Natural killer cell (primary cell): ENCODE data around the gene ADD1. TPM values are rescaled to one million over a fixed set of nuclear protein-coding genes. Genes with fewer than 3 reads are reported as not detected.

Experiments used
- ATAC-seq, 3 donors: fragments of 150-1000 bp in 2 of 3; fragments of 200-7000 bp in 1 of 3; cut with Tn5 transposase; 1 replicate in 1 of 3; 2 replicates in 2 of 3; pipeline ENCODE4 v1.10.0; 2021; ENCODE audit warnings: mild to moderate bottlenecking in 2 of 3, moderate library complexity in 2 of 3
- DNase-seq, 2 donors: peaks; one replicate each; pipeline versions ENCODE4 v3.0.0 to v3.0.0-alpha.2; 2013 to 2021; ENCODE audit warnings: mixed read lengths in 1 of 2
- H3K27ac ChIP-seq: one replicate; pipeline ENCODE4 v1.5.1; 2013; ENCODE audit warnings: mild to moderate bottlenecking, low read length
- H3K27me3 ChIP-seq: one replicate; pipeline ENCODE4 v1.6.1; 2013; ENCODE audit warnings: low read length; ENCODE audit not compliant: control insufficient read depth, insufficient read depth
- H3K36me3 ChIP-seq: one replicate; pipeline ENCODE4 v1.6.1; 2013; ENCODE audit warnings: low read length; ENCODE audit not compliant: control insufficient read depth, insufficient read depth
- H3K4me1 ChIP-seq: one replicate; pipeline ENCODE4 v1.6.1; 2013; ENCODE audit warnings: low read length; ENCODE audit not compliant: control insufficient read depth, insufficient read depth
- H3K4me3 ChIP-seq: one replicate; pipeline ENCODE4 v1.5.1; 2013; ENCODE audit warnings: low read length
- H3K9me3 ChIP-seq: one replicate; pipeline ENCODE4 v1.6.1; 2013; ENCODE audit warnings: low read length; ENCODE audit not compliant: control insufficient read depth, insufficient read depth
- H3K27ac Mint-ChIP-seq, 2 donors: one replicate each; pipeline ENCODE4 v1.8.0; 2022; ENCODE audit warnings: mild to moderate bottlenecking in 2 of 2, mixed read lengths in 2 of 2, moderate library complexity in 1 of 2
- H3K27me3 Mint-ChIP-seq, 2 donors: one replicate each; pipeline ENCODE4 v1.8.0; 2022; ENCODE audit warnings: low read depth in 2 of 2, mixed read lengths in 2 of 2
- H3K36me3 Mint-ChIP-seq: one replicate; pipeline ENCODE4 v1.8.0; 2022; ENCODE audit warnings: mixed read lengths
- H3K4me1 Mint-ChIP-seq, 2 donors: one replicate each; pipeline ENCODE4 v1.8.0; 2022; ENCODE audit warnings: mixed read lengths in 2 of 2
- H3K4me3 Mint-ChIP-seq: one replicate; pipeline ENCODE4 v1.8.0; 2022; ENCODE audit warnings: mild to moderate bottlenecking, moderate library complexity, mixed read lengths
- H3K9me3 Mint-ChIP-seq, 2 donors: one replicate each; pipeline ENCODE4 v1.8.0; 2022; ENCODE audit warnings: mixed read lengths in 2 of 2
- CTCF ChIP-seq: fragments of 200-600 bp; IDR thresholded peaks from one replicate; pipeline ENCODE4 v1.8.0; 2022; ENCODE audit warnings: antibody characterized with exemption
- WGBS: methylation state at CpG from one replicate; pipeline ENCODE4 v1.1.7; 2013; ENCODE audit warnings: missing lambda C conversion rate; ENCODE audit not compliant: insufficient coverage; 5-methylcytosine and 5-hydroxymethylcytosine counted together
- intact Hi-C: fragments of 100-400 bp; cut with micrococcal nuclease; formaldehyde crosslinking; loops from one replicate; pipeline ENCODE4 v1.14.2; 2022
- total RNA-seq, 4 donors: library from RNA; stranded (reverse); fragments of 120-200 nt in 1 of 4; gene quantifications; one replicate each; pipeline versions ENCODE4 v1.2.3 to v1.2.4, GENCODE V29; 2013 to 2022

ADD1 gene
- total RNA-seq, 3 donors from 2014 or later (not counting 1 experiment from before 2014, with no cell fraction given): 383 to 465 (median 452) TPM

DNA sequence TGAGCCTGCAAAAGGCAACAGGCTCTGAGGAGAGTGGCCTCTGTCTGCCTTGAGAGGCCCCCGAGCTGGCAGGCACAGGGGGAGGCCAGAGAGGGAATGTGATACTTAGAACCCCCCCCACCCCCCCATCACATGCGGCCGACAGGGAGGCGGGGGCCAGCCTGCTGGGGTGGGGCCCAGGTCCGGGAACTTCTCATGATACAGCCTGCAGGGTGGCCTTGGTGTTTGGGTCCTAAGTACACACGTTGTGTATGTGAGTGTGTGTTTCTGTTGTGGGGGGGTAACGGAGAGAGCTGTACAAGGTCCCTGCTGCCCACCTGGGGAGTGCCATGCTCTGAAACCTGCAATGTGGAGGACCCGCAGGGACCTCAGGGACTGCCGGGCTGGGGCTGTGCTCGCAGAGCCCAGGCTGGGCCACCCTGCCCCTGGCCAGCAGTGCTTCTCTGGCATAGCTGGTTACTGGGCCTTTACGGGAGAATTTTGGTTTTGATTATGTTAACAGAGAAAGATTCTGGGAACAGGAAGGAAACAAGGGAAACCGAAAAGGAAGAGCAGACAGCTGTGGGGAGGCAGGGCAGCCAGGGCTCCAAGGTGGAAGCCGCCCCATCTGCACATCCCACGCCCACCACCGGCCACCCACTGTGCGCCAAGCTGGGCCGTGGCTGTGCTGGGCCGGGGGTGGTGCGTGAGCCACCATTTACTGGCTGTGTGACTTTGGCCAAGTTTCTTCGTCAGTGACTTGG is 30.9 kb upstream of the ADD1 start:
- no peak for TF ChIP-seq CTCF
- Histone ChIP-seq H3K9me3 (no peaks in the 10 kb centered on the region), H3K4me1 (peaks cover 84% of the 10 kb centered on the region), H3K27me3 (no peaks in the 10 kb centered on the region), H3K36me3 (peaks cover 17% of the 10 kb centered on the region), H3K4me3 (peak overlapping the region; percentile 88), H3K27ac (peak overlapping the region; percentile 84)
- peak in 1 of 2 donors; percentile 43 for DNase-seq
- 2% methylated on average over 17 of the region's 20 CpGs for WGBS
- Mint-ChIP-seq H3K9me3 (no peaks in the 10 kb centered on the region), H3K4me1 (peaks cover 51 to 76% of the 10 kb centered on the region in 2 donors), H3K27me3 (no peaks in the 10 kb centered on the region), H3K4me3 (peak overlapping the region; percentile 81), H3K36me3 (no peaks in the 10 kb centered on the region), H3K27ac (peak overlapping the region; percentile 98 to 99)
- intact Hi-C loops: loop anchor here (1.0 to 10.0 kb wide), 5 partner anchors 23 to 122 kb away; no protein-coding TSS in a partner anchor
- no peak for ATAC-seq

DNA sequence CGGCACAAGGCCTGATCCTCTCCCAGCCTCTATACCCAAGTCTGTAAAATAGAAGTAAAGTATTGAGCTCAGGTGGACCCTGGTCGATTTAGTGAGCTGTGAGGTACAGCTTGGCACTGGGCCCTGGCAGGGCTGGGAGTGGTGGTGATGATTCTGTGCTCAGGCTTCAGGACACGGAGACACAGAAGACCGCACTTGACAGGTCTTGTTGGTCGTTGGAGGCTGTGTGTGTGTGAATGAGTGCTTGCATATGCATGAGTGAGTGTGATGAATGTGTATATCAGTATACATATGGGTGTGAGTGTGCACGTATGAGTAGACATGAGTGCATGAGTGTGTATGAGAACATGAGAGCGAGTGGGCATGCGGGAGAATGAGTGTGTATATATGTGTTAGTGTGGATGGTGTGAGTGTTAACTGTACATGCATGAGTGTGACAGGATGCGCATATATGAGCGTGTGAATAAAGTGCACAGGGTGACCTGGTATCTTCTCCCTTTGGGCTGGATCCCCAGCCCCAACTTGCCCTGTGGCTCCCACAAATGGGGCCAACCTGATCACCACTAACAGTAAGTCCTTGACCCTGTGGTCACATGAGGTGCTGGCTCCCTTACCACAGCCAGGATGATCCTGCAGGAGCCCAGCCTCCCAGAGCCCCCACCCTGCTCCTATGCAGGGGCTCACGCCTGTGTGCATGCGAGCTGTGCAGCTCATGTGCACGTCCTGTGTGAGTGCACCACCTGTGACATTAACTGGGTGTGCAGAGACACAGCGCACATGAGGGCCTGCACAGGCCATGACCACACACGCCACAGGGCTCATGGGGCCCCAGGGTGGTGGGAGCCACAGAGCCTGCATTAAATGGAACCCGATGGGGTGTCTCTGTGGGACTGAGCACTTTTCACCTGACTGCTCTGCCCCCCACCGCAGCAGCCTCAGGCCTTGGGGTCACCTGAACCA is 29.9 kb upstream of the ADD1 start:
- Histone ChIP-seq H3K27me3 (no peaks in the 10 kb centered on the region), H3K27ac (peak overlapping the region; percentile 84), H3K4me3 (peak overlapping the region; percentile 88), H3K36me3 (peaks cover 17% of the 10 kb centered on the region), H3K9me3 (no peaks in the 10 kb centered on the region), H3K4me1 (peaks cover 86% of the 10 kb centered on the region)
- H3K4me3 Mint-ChIP-seq: peak overlapping the region; percentile 81
- H3K27ac Mint-ChIP-seq: peak overlapping the region; percentile 98 to 99
- H3K9me3 Mint-ChIP-seq: no peaks in the 10 kb centered on the region
- peaks cover 51 to 76% of the 10 kb centered on the region in 2 donors for H3K4me1 Mint-ChIP-seq
- intact Hi-C loops: loop anchor here (1.0 to 10.0 kb wide), 4 partner anchors 25 to 121 kb away; no protein-coding TSS in a partner anchor
- no peaks in the 10 kb centered on the region for H3K36me3 Mint-ChIP-seq
- H3K27me3 Mint-ChIP-seq: no peaks in the 10 kb centered on the region
- TF ChIP-seq CTCF: no peak
- 32% methylated on average over 17 of the region's 17 CpGs for WGBS
- ATAC-seq (peak; percentile 8 to 31 (median 24)), DNase-seq (peak in 1 of 2 donors; percentile 41)

- peak overlapping the region; percentile 60 for H3K27ac ChIP-seq
- ATAC-seq: peak; percentile 60 to 72 (median 69)
- TF ChIP-seq CTCF: no peak
These were observed 28.9 kb upstream of the ADD1 start for GRCh38 chr4:2814627-2815270.

More at GRCh38 chr4:2814627-2815270, 28.9 kb upstream of the ADD1 start:
- peaks cover 20% of the 10 kb centered on the region for H3K36me3 ChIP-seq
- Mint-ChIP-seq H3K36me3 (no peaks in the 10 kb centered on the region), H3K4me3 (peak overlapping the region; percentile 81), H3K27ac (peak overlapping the region; percentile 98 to 99), H3K9me3 (no peaks in the 10 kb centered on the region), H3K27me3 (no peaks in the 10 kb centered on the region), H3K4me1 (peaks cover 60 to 82% of the 10 kb centered on the region in 2 donors)
- peak overlapping the region; percentile 88 for H3K4me3 ChIP-seq
- 40% methylated on average over 7 of the region's 7 CpGs for WGBS
- DNase-seq: peak; percentile 53
- H3K9me3 ChIP-seq: no peaks in the 10 kb centered on the region
- intact Hi-C loops: loop anchor here (5.0 to 10.0 kb wide), 3 partner anchors 52 to 120 kb away; no protein-coding TSS in a partner anchor
- no peaks in the 10 kb centered on the region for H3K27me3 ChIP-seq
- H3K4me1 ChIP-seq: peaks cover 90% of the 10 kb centered on the region
